H7 (cell line): ENCODE data around the gene NSMCE3. TPM values are rescaled to one million over a fixed set of nuclear protein-coding genes. Genes with fewer than 3 reads are reported as not detected.
A peak's percentile ranks its signal among the peaks of the same experiment; 100 is the strongest.

Experiments
- DNase-seq: peaks from one replicate; pipeline ENCODE4 v3.0.0; 2012
- H3K27me3 ChIP-seq: 2 replicates; pipeline ENCODE4 v1.6.0; 2011; ENCODE audit warnings: mild to moderate bottlenecking, low read length; ENCODE audit not compliant: control insufficient read depth, insufficient read depth
- H3K36me3 ChIP-seq: replicated peaks from 2 replicates; pipeline ENCODE4 v1.5.1; 2011; ENCODE audit warnings: low read length; ENCODE audit not compliant: control insufficient read depth, insufficient read depth
- H3K4me3 ChIP-seq: 2 replicates; pipeline ENCODE4 v1.5.1; 2011; ENCODE audit warnings: low read depth, mild to moderate bottlenecking, control low read depth, low read length, moderate library complexity; ENCODE audit not compliant: insufficient read depth
- total RNA-seq: library from RNA; depleted of rRNA; stranded (reverse); fragments of >200 nt; shearing (Covaris generic); gene quantifications from 2 replicates; pipeline ENCODE4 v1.2.3, GENCODE V29; 2014; rRNA removed

NSMCE3 gene
- total RNA-seq: 15.1 and 15.5 TPM in 2 replicates

- no peaks in the 10 kb centered on the region for H3K36me3 ChIP-seq
- DNase-seq: peak; percentile 91
Measured at GRCh38 chr15:29269485-29270168, at the start of gene NSMCE3. TSS of gene NSMCE3 (minus strand) at chr15:29269822. CDS start at chr15:29269705, 117 bp downstream.

GRCh38 chr15:29316422-29316821 lies 46.8 kb upstream of the NSMCE3 start:
- Histone ChIP-seq H3K27me3 (no peaks in the 10 kb centered on the region), H3K36me3 (no peaks in the 10 kb centered on the region), H3K4me3 (no peak overlapping the region)
- DNase-seq: no peak

More at GRCh38 chr15:29269485-29270168, at the start of gene NSMCE3:
- no peaks in the 10 kb centered on the region for H3K27me3 ChIP-seq
- peak within 1 kb of the TSS; percentile 82 for H3K4me3 ChIP-seq

GRCh38 chr15:29312387-29312786 lies 42.8 kb upstream of the NSMCE3 start:
- no peak overlapping the region for H3K4me3 ChIP-seq
- no peaks in the 10 kb centered on the region for H3K27me3 ChIP-seq
- no peak for DNase-seq
- H3K36me3 ChIP-seq: no peaks in the 10 kb centered on the region

- DNase-seq: no peak
- Histone ChIP-seq H3K36me3 (no peaks in the 10 kb centered on the region), H3K4me3 (no peak overlapping the region), H3K27me3 (no peaks in the 10 kb centered on the region)
Measured at GRCh38 chr15:29311696-29312095, 42.1 kb upstream of the NSMCE3 start.

- Histone ChIP-seq H3K36me3 (no peaks in the 10 kb centered on the region), H3K4me3 (no peak overlapping the region), H3K27me3 (no peaks in the 10 kb centered on the region)
- no peak for DNase-seq
Measured at GRCh38 chr15:29309139-29309538, 39.5 kb upstream of the NSMCE3 start.

GRCh38 chr15:29308299-29308698 lies 38.7 kb upstream of the NSMCE3 start:
- no peak for DNase-seq
- H3K27me3 ChIP-seq: no peaks in the 10 kb centered on the region
- no peaks in the 10 kb centered on the region for H3K36me3 ChIP-seq
- H3K4me3 ChIP-seq: no peak overlapping the region

- Histone ChIP-seq H3K27me3 (no peaks in the 10 kb centered on the region), H3K36me3 (no peaks in the 10 kb centered on the region), H3K4me3 (no peak overlapping the region)
- no peak for DNase-seq
Measured at GRCh38 chr15:29305556-29305955, 35.9 kb upstream of the NSMCE3 start.

- Histone ChIP-seq H3K4me3 (no peak overlapping the region), H3K36me3 (no peaks in the 10 kb centered on the region), H3K27me3 (no peaks in the 10 kb centered on the region)
- DNase-seq: no peak
Measured at GRCh38 chr15:29302871-29303270, 33.2 kb upstream of the NSMCE3 start.

GRCh38 chr15:29299784-29300183 lies 30.2 kb upstream of the NSMCE3 start:
- no peak for DNase-seq
- Histone ChIP-seq H3K4me3 (no peak overlapping the region), H3K27me3 (no peaks in the 10 kb centered on the region), H3K36me3 (no peaks in the 10 kb centered on the region)

- no peaks in the 10 kb centered on the region for H3K36me3 ChIP-seq
- H3K4me3 ChIP-seq: no peak overlapping the region
- DNase-seq: no peak
- H3K27me3 ChIP-seq: no peaks in the 10 kb centered on the region
Measured at GRCh38 chr15:29299331-29299730, 29.7 kb upstream of the NSMCE3 start.

- Histone ChIP-seq H3K27me3 (no peaks in the 10 kb centered on the region), H3K36me3 (no peaks in the 10 kb centered on the region), H3K4me3 (no peak overlapping the region)
- DNase-seq: no peak
Measured at GRCh38 chr15:29294732-29295325, 25.2 kb upstream of the NSMCE3 start.

GRCh38 chr15:29291067-29291845 lies 21.6 kb upstream of the NSMCE3 start:
- H3K4me3 ChIP-seq: no peak overlapping the region
- no peaks in the 10 kb centered on the region for H3K36me3 ChIP-seq
- no peak for DNase-seq
- H3K27me3 ChIP-seq: no peaks in the 10 kb centered on the region

GRCh38 chr15:29289173-29289572 lies 19.6 kb upstream of the NSMCE3 start:
- Histone ChIP-seq H3K27me3 (no peaks in the 10 kb centered on the region), H3K4me3 (no peak overlapping the region), H3K36me3 (no peaks in the 10 kb centered on the region)
- DNase-seq: no peak

GRCh38 chr15:29285386-29285785 lies 15.8 kb upstream of the NSMCE3 start:
- no peaks in the 10 kb centered on the region for H3K27me3 ChIP-seq
- DNase-seq: no peak
- H3K4me3 ChIP-seq: no peak overlapping the region
- no peaks in the 10 kb centered on the region for H3K36me3 ChIP-seq

- Histone ChIP-seq H3K27me3 (no peaks in the 10 kb centered on the region), H3K36me3 (no peaks in the 10 kb centered on the region), H3K4me3 (no peak overlapping the region)
- no peak for DNase-seq
Measured at GRCh38 chr15:29283381-29283780, 13.8 kb upstream of the NSMCE3 start.
